ENCODE data around the gene SLC9A8. TPM values are rescaled to one million over a fixed set of nuclear protein-coding genes. Genes with fewer than 3 reads are reported as not detected.

Gene SLC9A8
- total and polyA plus RNA-seq, 2 donors (not counting 3 experiments of a cell fraction or from before 2014, with no cell fraction given): 5.1 to 14.4 TPM

- TF ChIP-seq POLR2A (IDR thresholded peaks at IDR 0.05; ENCODE audit: low read depth, low read length) (no peak), GATA2 (IDR thresholded peaks at IDR 0.05; ENCODE audit: insufficient read depth, insufficient read length, low read depth, low read length) (no peak), FOS (IDR thresholded peaks at IDR 0.05; ENCODE audit: borderline replicate concordance, insufficient read depth, low read length) (no peak), JUN (IDR thresholded peaks at IDR 0.05; ENCODE audit: borderline replicate concordance, insufficient read depth, insufficient read length, low read depth) (no peak), EZH2 (IDR thresholded peaks at IDR 0.05; ENCODE audit: borderline replicate concordance, low read depth, low read length, severe bottlenecking) (no peak), POLR2AphosphoS5 (IDR thresholded peaks at IDR 0.05; ENCODE audit: insufficient read depth, low read depth, low read length) (no peak), CTCF (IDR thresholded peaks at IDR 0.05; ENCODE audit: extremely low read depth in 1 of 2, insufficient read depth in 1 of 2, low read depth in 1 of 2, low read length in 2 of 2) (no peak), MYC (IDR thresholded peaks at IDR 0.05; ENCODE audit: low read depth, low read length) (no peak)
- TF ChIP-seq, protein P1, sequence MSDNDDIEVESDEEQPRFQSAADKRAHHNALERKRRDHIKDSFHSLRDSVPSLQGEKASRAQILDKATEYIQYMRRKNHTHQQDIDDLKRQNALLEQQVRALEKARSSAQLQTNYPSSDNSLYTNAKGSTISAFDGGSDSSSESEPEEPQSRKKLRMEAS (IDR thresholded peaks at IDR 0.05; ENCODE audit: insufficient read depth, insufficient read length): no peak
- DNase-seq (ENCODE audit: low read depth, low spot score) (no peak), FAIRE-seq (no peak)
- Histone ChIP-seq H3K4me2 (ENCODE audit: insufficient read depth, low read length) (no peak overlapping the region), H2AFZ (ENCODE audit: low read depth, low read length) (no peak overlapping the region), H3K4me3 (replicated peaks in 1 of 3; ENCODE audit: insufficient read depth in 1 of 3, low read depth in 1 of 3, low read length in 3 of 3) (no peak overlapping the region), H3K9ac (replicated peaks; ENCODE audit: extremely low read depth, insufficient read depth, low read length) (no peak overlapping the region), H3K27ac (ENCODE audit: insufficient read depth, low read depth, low read length) (no peak overlapping the region), H3K9me3 (replicated peaks; ENCODE audit: control insufficient read depth, insufficient read depth, low read length) (no peaks in the 10 kb centered on the region), H3K79me2 (ENCODE audit: control insufficient read depth, insufficient read depth, low read length) (no peaks in the 10 kb centered on the region), H3K4me1 (ENCODE audit: control insufficient read depth, extremely low read depth, insufficient read depth, low read length) (peaks cover 3% of the 10 kb centered on the region), H3K9me1 (replicated peaks; ENCODE audit: control insufficient read depth, extremely low read depth, insufficient read depth, low read length) (no peaks in the 10 kb centered on the region), H3K36me3 (ENCODE audit: control insufficient read depth in 2 of 2, extremely low read depth in 1 of 2, insufficient read depth in 2 of 2, low read length in 2 of 2) (no peaks in the 10 kb centered on the region), H3K27me3 (ENCODE audit: control insufficient read depth in 2 of 2, insufficient read depth in 2 of 2, low read length in 2 of 2) (peaks cover 0 to 2% of the 10 kb centered on the region in 2 experiments), H4K20me1 (replicated peaks; ENCODE audit: control insufficient read depth, extremely low read depth, insufficient read depth, low read length) (no peaks in the 10 kb centered on the region)
- POLR2A ChIA-PET: interaction anchor here (0.6 kb wide), 1 partner anchor 13 kb away, joined by 7 read pairs; no protein-coding TSS in a partner anchor
- CTCF ChIA-PET: interaction anchor here (1.0 to 1.8 kb wide), 3 partner anchors 23 to 221 kb away, joined by 3 to 5 read pairs (median 3); no protein-coding TSS in a partner anchor
- intact Hi-C loops (cut with micrococcal nuclease) (no loop called here), dilution Hi-C loops (cut with MboI; ENCODE audit: extremely low pct_ligation_motif_present, low sequenced_read_pairs) (no loop called here)
- BruUV-seq (replicated peaks): no TSS peak
These were observed 49.5 kb upstream of the SLC9A8 start for GRCh38 chr20:49762940-49763766.

Measured in endothelial cell of umbilical vein (primary cell).